Cerebellar cortex (tissue), 1 donor: ENCODE measurements around the gene LCN2.
"Not testable (repeated sequence)": the region's sequence is repeated elsewhere in the genome, so short reads cannot be mapped to it uniquely, and the experiment has no call there.

Source experiments
- DNase-seq: peaks from one replicate; pipeline ENCODE4 v3.0.0-alpha.2; 2015; ENCODE audit warnings: low spot score

LCN2 gene

GRCh38 chr9:128149001-128149701 lies at the start of gene LCN2:
TSS of gene LCN2 (plus strand) at chr9:128149453. CDS start at chr9:128149526, 73 bp downstream.
- DNase-seq = no peak

DNA sequence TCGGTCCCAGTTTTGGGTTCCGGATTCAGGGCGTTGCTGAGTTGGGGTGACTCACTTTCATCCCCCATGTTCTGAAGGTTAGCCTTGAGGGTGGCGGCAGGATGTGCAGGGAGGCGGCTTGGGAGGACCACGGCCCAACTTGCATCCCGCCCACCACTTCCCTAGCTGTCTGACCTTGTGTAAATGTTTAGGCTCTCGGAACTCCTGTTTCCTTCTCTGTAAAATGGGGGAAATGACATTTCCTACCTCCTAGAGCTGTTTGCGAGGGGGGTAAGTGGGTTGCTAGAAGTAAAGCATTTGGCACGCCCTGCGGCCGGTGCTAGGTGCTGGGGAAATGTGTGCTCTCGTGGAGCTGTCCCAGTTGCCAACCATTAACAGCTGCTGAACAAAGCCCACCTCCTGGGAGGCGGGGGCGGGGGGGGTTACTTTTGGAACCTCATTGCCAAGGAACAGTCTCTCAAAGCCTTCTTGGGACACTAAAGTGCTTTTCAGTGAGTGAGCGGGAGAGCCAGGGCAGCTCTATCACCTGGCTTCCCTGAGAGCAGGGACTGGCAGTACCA lies 49.2 kb upstream of the LCN2 start:
- no peak for DNase-seq

DNA sequence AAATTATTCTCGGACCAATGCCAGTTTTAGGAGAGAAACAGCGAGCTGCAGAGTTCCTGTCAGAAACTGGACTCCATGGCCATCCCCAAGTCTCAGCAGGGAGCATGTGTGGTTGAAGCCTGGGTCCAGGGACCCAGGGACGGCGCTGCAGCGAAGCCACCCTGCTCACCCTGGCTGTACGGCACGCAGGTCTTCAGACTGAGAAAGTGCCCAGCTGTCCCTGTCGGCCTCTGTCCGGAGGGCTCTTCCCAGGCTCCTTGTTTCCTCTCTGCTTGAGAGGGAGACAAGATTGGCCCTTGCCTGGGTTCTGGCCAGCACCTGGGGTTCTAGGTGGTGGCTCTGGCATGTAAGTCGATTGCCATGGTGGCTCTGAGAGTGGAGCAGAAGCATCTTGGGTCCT lies 48.7 kb upstream of the LCN2 start:
- DNase-seq = no peak

GRCh38 chr9:128101231-128101661 lies 48.0 kb upstream of the LCN2 start:
- DNase-seq = no peak

GRCh38 chr9:128101690-128102089 lies 47.6 kb upstream of the LCN2 start:
- no peak for DNase-seq

DNA sequence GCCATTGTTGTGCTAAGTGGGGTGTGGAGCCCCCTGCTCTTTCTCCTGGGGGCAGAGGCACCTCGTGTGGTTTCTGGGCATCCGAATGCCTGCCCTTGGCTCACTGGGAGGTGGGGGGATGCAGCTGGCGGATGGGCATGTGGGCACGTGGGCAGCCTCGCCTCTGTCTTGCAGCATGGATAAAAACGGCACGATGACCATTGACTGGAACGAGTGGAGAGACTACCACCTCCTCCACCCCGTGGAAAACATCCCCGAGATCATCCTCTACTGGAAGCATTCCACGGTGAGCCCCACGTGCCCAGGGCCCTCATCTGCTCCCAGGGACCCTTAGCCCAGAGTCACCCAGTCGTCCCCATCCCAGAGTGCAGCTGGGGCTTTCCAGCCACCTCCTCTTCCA lies 47.1 kb upstream of the LCN2 start:
- DNase-seq = no peak

DNA sequence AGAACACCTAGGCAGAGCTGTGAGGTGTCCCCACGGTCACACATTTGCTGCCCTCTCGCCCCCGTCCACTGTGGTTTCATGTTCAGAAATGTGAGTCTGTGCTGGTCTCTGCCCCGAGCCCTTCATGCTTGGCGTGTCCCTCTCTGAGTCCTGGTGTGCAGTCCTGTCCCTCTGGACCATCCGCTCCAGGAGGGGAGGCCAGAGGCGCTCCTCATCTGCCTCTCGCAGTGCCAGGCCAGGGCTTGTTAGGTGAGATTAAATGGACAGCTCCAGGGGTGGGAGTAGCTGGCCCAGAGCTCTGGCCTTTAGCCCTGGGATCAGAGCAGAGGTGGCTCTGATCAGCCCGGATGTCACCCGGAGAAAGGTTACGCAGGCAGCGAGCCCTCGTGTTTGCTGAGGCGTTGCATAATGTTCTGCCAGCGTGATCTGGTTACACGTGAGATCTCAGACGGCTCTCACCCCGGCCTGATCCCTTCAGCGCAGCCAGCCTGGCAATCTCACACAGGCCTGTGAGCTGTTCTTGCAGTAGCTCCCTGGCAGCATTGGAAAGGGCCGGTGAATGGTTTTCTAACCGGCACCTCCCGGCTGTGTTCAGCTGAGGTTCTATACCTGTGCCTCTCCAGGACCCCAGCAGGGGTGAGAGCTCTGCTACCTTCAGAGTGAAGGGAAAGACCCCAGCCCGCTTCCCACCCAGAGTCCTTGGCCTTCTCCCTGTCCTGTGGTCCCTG lies 46.2 kb upstream of the LCN2 start:
- peak; percentile 46 for DNase-seq

- DNase-seq = no peak
Measured at GRCh38 chr9:128103589-128103962, 45.7 kb upstream of the LCN2 start.

DNA sequence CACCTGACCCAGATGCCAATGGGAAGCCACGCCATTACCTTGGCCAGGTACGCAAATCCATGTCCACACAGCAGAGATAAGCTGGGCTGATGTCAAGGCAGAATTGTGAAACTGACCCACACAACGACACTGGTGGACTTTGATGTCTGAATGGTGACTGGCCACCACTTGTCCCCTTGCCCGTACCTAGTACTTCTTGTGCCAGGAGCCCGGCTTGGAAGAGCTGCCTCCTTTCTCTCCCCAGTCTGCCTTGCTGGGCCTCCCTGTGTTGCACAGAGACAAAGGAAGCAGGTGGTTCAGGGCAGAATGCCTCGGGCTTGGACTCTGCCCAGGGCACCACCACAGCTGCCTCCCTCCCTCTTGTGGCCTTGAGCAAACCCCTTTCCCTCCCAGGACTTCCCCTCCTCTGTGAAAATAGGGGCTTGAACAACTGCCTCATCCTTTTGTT lies 45.1 kb upstream of the LCN2 start:
- DNase-seq = peak; percentile 66

DNA sequence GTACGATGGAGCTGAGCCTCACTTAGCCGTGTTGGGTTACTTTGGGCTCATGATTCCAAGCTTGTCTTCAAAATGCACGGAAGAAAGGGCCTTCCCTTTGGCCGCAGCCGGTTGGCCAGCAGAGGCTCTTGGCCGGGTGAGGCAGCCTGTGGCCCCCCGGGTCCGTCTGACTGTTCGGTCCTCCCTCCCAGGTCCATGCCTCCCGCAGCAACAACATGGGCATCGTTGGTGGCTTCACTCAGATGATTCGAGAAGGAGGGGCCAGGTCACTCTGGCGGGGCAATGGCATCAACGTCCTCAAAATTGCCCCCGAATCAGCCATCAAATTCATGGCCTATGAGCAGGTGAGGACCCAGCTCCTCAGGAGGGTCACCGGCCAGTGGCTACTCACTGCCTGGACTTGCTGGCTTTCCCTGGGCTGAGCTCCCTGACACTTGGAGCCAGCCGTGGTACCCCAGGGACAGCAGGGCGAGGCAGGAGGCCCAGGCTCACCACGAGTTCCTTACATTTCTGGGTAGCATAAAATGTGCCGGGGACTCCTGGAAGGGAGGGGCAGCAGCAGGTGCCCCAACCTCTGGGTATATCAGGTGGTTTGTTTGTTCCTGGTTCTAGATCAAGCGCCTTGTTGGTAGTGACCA lies 43.6 kb upstream of the LCN2 start:
- DNase-seq = no peak

- no peak for DNase-seq
Measured at GRCh38 chr9:128106181-128106939, 42.9 kb upstream of the LCN2 start.

- DNase-seq = no peak
Measured at GRCh38 chr9:128106940-128107467, 42.2 kb upstream of the LCN2 start.

DNA sequence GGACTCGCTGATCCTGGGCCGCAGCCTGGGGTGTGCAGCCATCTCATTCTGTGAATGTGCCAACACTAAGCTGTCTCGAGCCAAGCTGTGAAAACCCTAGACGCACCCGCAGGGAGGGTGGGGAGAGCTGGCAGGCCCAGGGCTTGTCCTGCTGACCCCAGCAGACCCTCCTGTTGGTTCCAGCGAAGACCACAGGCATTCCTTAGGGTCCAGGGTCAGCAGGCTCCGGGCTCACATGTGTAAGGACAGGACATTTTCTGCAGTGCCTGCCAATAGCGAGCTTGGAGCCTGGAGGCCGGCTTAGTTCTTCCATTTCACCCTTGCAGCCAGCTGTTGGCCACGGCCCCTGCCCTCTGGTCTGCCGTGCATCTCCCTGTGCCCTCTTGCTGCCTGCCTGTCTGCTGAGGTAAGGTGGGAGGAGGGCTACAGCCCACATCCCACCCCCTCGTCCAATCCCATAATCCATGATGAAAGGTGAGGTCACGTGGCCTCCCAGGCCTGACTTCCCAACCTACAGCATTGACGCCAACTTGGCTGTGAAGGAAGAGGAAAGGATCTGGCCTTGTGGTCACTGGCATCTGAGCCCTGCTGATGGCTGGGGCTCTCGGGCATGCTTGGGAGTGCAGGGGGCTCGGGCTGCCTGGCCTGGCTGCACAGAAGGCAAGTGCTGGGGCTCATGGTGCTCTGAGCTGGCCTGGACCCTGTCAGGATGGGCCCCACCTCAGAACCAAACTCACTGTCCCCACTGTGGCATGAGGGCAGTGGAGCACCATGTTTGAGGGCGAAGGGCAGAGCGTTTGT lies 41.6 kb upstream of the LCN2 start:
- DNase-seq = no peak

DNA sequence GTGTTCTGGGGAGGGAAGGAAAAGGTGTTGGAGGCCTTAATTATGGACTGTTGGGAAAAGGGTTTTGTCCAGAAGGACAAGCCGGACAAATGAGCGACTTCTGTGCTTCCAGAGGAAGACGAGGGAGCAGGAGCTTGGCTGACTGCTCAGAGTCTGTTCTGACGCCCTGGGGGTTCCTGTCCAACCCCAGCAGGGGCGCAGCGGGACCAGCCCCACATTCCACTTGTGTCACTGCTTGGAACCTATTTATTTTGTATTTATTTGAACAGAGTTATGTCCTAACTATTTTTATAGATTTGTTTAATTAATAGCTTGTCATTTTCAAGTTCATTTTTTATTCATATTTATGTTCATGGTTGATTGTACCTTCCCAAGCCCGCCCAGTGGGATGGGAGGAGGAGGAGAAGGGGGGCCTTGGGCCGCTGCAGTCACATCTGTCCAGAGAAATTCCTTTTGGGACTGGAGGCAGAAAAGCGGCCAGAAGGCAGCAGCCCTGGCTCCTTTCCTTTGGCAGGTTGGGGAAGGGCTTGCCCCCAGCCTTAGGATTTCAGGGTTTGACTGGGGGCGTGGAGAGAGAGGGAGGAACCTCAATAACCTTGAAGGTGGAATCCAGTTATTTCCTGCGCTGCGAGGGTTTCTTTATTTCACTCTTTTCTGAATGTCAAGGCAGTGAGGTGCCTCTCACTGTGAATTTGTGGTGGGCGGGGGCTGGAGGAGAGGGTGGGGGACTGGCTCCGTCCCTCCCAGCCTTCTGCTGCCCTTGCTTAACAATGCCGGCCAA lies 40.8 kb upstream of the LCN2 start:
- no peak for DNase-seq

- DNase-seq = no peak
Measured at GRCh38 chr9:128109050-128109709, 40.1 kb upstream of the LCN2 start.

DNA sequence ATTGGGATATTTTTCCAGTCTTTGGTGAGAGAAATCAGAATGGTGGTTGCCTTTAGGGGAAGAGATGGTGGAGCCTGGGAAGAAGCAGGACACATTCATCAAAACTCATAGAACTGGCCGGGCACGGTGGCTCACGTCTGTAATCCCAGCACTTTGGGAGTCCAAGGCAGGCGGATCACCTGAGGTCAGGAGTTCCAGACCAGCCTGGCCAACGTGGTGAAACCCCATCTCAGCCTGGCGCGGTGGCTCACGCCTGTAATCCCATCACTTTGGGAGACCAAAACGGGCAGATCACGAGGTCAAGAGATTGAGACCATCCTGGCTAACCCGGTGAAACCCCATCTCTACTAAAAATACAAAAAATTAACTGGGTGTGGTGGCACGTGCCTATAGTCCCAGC lies 37.5 kb upstream of the LCN2 start:
- DNase-seq = not testable (repeated sequence)

DNA sequence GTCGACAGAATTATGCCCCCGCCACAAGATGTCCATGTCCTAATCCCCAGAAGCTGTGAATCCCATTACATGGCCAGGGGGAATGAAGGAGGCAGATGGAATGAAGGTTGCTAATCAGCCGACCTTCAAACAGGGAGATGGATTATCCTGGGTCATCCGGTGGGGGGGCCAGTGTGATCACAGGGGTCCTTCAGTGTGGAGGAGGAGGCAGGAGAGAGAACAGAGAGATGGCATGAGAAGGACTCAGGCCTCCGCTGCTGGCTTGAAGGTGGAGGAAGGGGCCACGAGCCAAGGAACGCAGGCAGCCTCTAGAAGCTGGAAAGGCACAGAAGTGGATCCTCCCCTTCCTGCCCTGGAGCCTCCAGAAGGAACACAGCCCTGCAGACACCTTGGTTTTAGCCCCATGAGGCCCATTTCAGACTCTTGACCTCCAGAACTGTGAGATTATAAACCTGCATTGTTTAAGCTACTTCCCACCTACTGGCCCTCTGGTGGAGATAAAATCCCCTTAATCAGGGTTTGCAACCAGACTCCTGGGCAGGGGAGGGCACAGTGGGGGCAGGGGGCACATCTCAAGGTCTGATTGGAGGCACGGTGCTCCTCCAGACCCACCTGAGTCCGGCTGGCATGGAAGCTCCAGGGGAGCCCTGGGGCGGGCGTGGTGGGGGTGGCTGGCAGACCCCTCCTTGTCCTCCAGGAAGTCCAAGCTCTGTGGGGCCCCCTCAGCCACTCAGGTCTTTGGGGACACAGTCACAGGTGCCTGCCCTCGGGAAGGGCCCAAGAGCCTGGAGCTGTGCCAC lies 35.5 kb upstream of the LCN2 start:
- no peak for DNase-seq

GRCh38 chr9:128114326-128115186 lies 34.7 kb upstream of the LCN2 start:
- no peak for DNase-seq
